Ramos (cell line): Measurements from ENCODE around the gene CIPC.

Experiments used
- in situ Hi-C: fragments of 300-500 bp; cut with MboI; formaldehyde crosslinking; loops from one replicate; pipeline ENCODE4 v1.14.3; 2022; ENCODE audit warnings: low sequenced_read_pairs; ENCODE audit not compliant: unreplicated experiment

Gene CIPC

GRCh38 chr14:77068517-77069200, 29.4 kb upstream of the CIPC start:
- in situ Hi-C loops: no loop called here

DNA sequence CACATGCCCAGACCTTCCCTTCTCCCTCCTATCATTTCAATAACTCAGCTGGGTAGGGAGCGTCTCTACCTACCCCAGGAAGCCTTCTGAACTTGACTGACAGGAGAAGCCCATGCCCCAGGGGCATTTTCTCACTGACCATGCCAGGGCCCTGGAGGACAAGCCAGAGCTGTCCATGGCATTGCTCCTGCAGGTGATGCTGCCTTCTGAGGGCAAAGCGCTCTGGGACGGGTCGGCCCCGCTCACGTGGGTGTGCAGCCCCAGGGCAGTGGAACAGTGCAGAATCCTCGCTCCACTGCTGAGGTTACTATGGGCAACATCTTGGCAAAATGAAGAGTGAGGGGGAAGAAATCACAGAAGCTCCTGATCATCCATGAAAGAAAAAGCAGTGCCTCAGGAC, 28.5 kb upstream of the CIPC start:
- in situ Hi-C loops: no loop called here

- in situ Hi-C loops: no loop called here
Measured at GRCh38 chr14:77071938-77072388, 26.1 kb upstream of the CIPC start.

DNA sequence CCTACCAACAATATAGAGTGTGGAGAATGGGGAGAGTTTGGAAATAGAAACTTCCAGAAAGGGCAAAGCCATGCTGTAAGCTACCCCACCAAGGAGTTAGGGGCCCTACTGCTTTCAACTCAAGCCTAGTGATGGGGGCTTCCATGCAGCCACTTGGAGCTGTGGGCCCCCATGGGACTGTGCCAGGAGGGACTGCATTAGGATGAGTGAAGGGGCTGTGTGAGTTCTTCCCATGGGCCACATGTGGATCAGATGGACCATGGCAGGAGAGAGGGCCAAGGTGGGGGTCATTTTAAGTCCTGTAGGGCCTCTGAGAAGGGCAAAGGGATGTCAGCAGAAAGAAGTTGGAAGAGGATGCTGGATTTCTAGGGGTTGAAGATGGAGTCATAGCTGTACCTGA, 23.1 kb upstream of the CIPC start:
- in situ Hi-C loops: no loop called here

- in situ Hi-C loops: no loop called here
Measured at GRCh38 chr14:77076113-77076631, 21.9 kb upstream of the CIPC start.

DNA sequence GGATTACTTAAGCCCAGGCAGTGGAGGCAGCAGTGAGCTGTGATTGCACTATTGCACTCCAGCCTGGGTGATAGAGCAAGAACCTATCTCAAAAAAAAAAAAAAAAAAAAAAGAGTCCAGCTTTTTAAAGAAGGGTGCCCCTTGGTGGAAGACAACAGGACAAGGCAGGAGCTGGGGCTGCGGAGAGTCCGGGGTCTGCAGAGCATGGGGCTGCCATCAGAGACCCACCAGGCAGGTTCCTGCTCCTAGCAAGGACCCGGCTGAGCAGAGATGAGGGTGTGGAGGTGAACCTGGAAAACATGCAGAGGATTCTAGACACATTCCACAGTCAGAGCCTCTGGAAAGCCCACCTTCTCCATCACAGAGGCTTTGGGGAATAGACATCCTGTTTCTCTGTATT, 21.0 kb upstream of the CIPC start:
- in situ Hi-C loops: no loop called here

- in situ Hi-C loops: no loop called here
Measured at GRCh38 chr14:77082356-77082755, 15.7 kb upstream of the CIPC start.

- in situ Hi-C loops: no loop called here
Measured at GRCh38 chr14:77083082-77083481, 15.0 kb upstream of the CIPC start.

DNA sequence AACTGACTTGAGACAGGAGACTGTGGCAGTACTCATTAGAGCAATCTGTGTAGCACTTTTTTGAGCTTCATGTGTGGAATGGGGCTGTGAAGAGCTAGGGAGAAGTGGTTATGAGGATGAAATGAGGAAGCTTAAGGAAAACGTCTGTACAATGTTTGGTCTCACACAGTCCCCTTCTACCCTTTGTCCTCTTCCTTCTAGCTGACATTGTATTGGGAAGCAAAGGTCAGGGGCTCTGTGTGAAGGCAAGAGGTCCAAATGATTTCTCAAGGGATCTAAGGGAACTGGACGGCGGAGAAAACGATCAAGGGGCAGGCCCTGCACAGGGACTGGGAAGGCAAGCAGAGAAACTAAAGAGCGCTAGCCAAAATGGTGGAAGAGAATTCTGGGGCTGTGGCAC, 13.1 kb upstream of the CIPC start:
- in situ Hi-C loops: no loop called here

- in situ Hi-C loops: no loop called here
Measured at GRCh38 chr14:77085538-77085937, 12.5 kb upstream of the CIPC start.

DNA sequence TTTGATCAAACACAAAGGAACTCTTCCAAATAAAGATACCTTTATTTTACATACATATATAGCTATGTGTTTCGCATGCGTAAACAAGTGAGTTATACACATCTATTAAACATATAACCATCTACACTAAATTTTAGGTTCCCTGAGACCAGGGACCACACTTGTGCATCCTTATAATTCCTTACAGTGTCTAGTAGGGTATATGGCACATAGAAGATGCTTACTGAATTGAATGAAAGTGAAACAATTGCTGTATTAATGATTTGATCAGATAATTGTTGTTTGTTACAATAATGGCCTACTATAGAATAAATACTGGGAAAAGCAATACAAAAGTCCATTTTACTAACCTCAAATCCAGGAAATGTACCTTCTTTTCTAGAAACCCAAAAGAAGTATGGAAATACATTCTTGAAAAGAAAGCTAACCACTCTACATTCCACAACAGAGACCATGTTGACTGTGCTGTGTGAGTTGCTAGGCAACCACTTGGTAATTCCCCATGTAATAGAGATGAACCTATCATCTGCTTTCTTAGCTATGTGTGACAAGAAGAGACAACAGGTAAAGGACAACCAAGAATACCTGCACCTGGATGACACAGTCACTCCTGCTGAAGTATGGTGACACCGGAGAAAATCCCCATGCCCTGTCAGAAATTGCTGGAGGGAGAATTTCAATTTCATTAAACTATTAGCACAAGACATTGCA, 11.9 kb upstream of the CIPC start:
- in situ Hi-C loops: no loop called here

DNA sequence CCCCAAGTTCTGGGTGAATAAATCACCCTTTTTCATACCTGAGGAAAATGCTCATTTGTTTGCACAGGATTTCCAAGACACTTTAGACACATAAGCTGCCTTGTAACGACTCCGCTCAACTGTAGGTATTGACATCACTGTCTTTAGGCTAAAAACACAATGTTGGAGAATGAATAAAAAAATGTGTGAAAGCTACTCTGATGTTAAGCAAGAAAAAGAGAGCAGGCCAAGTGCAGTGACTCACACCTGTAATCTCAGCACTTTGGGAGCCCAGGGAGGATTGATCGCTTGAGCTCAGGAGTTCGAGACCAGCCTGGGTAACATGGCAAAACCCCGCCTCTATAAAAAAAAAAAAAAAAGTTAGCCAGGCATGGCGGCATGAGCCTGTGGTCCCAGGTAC, 11.1 kb upstream of the CIPC start:
- in situ Hi-C loops: no loop called here

- in situ Hi-C loops: no loop called here
Measured at GRCh38 chr14:77087631-77088030, 10.4 kb upstream of the CIPC start.

GRCh38 chr14:77088219-77088618, 9.8 kb upstream of the CIPC start:
- in situ Hi-C loops: no loop called here

DNA sequence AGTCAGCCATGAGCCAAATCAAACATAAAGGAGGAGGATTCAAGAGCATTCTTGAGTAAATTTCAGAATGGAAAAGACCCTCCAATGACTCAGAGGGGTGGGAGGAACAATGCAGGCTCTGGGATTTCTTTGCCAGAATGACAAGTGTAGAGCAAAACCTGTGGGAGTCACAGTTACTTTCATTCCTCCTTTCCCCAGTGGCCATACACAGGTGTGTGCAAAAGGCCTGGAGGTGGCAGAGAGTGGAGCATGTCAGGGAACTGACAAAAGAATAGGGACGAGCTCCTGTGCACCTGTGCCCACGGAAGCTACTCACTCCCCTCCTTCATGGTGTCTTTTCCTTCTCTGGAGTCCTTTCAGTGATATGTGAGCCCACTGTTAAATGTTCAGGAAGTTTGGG, 9.4 kb upstream of the CIPC start:
- in situ Hi-C loops: no loop called here

DNA sequence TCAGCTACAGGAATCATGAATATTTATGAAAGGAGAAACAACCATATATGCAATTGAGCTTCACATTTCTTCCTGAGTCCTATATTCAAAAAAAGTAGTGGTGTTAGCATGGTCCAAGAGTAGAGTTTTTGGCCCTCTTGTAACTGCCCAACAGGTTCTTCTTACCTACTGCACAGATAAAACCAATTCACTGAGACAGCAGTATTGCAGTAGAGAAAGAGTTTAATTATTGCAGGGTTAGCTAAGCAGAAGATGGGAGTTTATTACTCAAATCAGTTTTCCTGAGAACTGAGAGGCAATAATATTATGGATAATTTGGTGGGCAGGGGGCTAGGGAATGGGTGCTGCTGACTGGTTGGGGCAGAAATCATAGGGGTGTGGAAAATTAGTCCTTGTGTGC, 6.5 kb upstream of the CIPC start:
- in situ Hi-C loops: no loop called here

GRCh38 chr14:77092676-77093075, 5.4 kb upstream of the CIPC start:
- in situ Hi-C loops: no loop called here

DNA sequence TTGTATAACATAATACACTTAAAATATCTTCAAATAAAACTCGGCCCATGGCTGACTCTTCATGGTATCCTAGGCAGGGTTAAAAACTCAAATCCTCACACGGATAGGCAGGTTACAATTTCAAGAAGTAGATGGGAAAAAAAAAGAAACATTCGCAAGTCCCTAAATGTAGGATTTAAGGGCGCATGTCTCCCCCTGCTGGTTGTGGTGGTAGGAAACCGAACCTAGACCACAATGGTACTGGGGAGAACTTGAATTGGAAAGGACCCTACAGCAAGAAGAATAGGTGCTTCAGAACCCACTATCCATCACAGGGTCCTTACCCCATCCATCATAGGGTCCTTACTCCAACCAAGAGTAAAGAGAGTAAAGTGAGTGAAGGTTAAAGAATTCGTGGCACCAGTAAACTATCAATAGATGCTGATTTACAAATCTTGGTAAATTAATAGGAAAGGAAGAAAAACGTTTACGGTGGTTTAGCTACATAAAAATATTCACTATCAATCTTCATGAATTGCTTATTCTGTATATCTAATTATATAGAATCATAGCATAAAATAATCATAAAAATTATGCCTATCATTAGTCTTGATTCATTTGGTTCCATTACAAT, 3.3 kb upstream of the CIPC start:
- in situ Hi-C loops: no loop called here

DNA sequence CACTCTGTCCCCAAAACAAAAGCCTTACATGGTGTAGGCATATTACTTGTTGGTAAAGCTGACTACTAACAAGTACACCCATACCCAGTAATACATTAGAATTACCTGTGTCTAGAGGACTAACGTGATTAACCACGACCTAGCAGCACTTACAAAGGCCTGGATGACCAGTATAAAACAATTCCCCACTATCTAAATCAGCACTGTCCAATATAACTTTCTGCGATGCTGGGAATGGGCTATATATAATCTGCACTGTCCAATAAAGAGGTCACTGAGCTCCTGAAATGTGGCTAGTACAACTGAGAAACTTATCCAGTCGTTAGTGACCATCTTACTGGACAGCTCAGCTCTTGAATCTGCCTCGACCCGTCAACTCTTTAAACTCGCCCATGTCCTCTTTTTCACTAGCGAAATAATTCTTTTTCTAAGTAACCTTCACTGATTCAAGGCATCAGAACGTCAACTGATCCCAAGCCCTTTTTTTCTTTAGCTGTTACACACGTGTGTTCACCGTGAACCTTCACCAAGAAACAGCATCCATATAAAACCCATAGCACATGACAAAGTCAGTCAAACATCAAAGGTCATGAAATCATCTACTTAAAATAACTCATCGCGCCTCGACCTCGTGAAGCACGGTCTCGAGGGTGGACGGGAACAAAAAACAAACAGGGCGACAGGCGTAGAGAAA, 905 bp upstream of the CIPC start:
- in situ Hi-C loops: no loop called here

DNA sequence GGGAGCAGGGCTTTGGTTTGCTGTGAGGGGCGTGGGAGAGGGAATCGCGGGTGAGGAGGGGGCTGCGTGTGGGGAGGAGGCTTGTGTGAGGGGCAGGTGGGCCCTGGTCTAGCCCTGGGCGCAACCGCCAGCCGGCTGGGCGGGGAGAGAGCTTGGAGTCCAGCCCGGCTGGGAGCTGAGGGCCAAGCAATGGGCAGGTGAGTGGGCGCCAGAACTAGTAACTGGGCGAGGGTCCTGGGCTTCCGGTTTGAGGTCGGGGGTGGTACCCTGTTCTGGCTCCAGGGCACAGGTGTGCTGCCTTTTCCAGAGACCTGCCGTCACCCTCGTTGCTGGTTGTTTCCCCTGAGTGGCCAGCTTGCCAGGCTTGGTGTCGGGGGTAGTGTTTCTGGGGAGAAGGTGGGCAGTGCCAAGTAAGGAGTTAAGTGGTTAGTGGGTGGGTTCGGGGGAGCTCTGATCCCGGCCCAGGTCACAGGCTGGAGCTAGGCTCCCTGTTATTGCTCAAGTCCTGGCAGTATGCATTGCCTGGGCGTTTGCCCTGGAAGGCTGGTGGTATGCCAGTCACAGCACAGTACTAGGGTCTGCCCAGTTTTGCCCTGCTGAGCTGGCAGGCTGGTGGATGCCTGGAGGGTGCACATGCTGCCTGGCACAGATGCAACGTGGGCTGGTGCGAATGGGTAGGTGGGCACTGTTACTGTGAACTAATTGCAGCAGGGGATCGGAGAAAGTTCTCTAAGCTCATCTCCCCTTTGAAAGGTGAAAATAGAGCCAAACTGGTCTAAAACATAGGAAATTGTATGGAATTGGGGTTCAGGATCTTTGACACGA, 683 bp downstream of the CIPC start:
- in situ Hi-C loops: no loop called here
